HL-60 (cell line): ENCODE data around the gene PLCB1.

ENCODE experiments used
- CTCF ChIP-seq: IDR thresholded peaks from one replicate; pipeline ENCODE4 v1.5.1; 2011; ENCODE audit warnings: low read length, control low read depth, inconsistent platforms; ENCODE audit not compliant: insufficient read depth
- REST ChIP-seq: IDR thresholded peaks from 2 replicates; pipeline ENCODE4 v1.6.1; 2012; ENCODE audit warnings: low read depth; ENCODE audit not compliant: insufficient replicate concordance

GRCh38 chr20:8210749-8211148, 78.7 kb downstream of the PLCB1 start:
- TF ChIP-seq CTCF, result no peak
- TF ChIP-seq REST, result no peak
